ENCODE data around the gene EEIG2.
A peak's percentile ranks its signal among the peaks of the same experiment; 100 is the strongest.

EEIG2 gene

GRCh38 chr1:108560189-108560873 lies 431 bp downstream of the EEIG2 start:
- no peak for TF ChIP-seq TAF1 (IDR thresholded peaks at IDR 0.05; ENCODE audit: borderline replicate concordance, insufficient read depth, low read length)
- TF ChIP-seq, protein P1, sequence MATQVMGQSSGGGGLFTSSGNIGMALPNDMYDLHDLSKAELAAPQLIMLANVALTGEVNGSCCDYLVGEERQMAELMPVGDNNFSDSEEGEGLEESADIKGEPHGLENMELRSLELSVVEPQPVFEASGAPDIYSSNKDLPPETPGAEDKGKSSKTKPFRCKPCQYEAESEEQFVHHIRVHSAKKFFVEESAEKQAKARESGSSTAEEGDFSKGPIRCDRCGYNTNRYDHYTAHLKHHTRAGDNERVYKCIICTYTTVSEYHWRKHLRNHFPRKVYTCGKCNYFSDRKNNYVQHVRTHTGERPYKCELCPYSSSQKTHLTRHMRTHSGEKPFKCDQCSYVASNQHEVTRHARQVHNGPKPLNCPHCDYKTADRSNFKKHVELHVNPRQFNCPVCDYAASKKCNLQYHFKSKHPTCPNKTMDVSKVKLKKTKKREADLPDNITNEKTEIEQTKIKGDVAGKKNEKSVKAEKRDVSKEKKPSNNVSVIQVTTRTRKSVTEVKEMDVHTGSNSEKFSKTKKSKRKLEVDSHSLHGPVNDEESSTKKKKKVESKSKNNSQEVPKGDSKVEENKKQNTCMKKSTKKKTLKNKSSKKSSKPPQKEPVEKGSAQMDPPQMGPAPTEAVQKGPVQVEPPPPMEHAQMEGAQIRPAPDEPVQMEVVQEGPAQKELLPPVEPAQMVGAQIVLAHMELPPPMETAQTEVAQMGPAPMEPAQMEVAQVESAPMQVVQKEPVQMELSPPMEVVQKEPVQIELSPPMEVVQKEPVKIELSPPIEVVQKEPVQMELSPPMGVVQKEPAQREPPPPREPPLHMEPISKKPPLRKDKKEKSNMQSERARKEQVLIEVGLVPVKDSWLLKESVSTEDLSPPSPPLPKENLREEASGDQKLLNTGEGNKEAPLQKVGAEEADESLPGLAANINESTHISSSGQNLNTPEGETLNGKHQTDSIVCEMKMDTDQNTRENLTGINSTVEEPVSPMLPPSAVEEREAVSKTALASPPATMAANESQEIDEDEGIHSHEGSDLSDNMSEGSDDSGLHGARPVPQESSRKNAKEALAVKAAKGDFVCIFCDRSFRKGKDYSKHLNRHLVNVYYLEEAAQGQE (IDR thresholded peaks at IDR 0.05; ENCODE audit: insufficient read depth in 1 of 2, low read depth in 2 of 2, low read length in 2 of 2), result 0 out of 4 replicates have a peak, but pooled peaks of 1 of the 2 experiments have one; percentile 14

DNA sequence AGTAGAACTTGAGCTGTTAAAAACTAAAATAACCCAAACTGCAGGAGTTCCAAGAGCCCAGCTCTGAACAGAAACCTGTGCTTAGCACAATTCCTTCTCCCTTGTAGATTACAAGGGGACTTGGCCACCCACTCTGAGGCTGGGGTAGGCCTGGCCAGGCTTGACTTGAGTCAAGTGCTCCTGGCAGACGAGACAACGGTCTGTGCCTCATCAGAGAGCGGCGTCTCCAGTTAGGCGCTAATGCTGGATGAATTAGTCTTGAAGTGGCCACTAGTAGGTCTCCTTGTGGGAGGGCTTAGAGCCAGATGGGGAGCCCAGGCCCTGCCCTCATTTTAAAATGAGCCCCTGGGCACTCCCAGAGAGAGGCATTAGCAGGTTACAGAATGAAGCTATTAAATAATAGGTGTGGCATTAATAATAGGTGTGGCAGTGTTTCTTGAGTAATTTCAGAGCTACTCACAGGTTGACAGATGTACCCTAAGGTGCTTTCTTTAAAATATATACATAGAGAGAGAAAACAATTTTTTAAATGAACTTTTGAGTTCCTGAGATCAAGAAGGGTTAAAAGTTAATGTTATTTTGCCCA lies 1.1 kb downstream of the EEIG2 start:
- TF ChIP-seq SIN3A (IDR thresholded peaks at IDR 0.05; ENCODE audit: borderline replicate concordance, insufficient read depth, low read length) (no peak), TAF1 (IDR thresholded peaks at IDR 0.05; ENCODE audit: borderline replicate concordance, insufficient read depth, low read length) (no peak), POLR2AphosphoS5 (IDR thresholded peaks at IDR 0.05; ENCODE audit: low read depth, low read length) (no peak), FOXP2 (optimal IDR thresholded peaks at IDR 0.05; ENCODE audit: borderline replicate concordance, extremely low read depth, extremely low read length, insufficient read depth) (no peak)
- TF ChIP-seq, protein P1 (IDR thresholded peaks at IDR 0.05; ENCODE audit: insufficient read depth in 1 of 2, low read depth in 2 of 2, low read length in 2 of 2), result no peak

GRCh38 chr1:108561689-108562326 lies 1.9 kb downstream of the EEIG2 start:
- TF ChIP-seq POLR2AphosphoS5 (IDR thresholded peaks at IDR 0.05; ENCODE audit: low read depth, low read length), result no peak
- TF ChIP-seq, protein P1 (IDR thresholded peaks at IDR 0.05; ENCODE audit: insufficient read depth in 1 of 2, low read depth in 2 of 2, low read length in 2 of 2), result no peak
- no peak for TF ChIP-seq SIN3A (IDR thresholded peaks at IDR 0.05; ENCODE audit: borderline replicate concordance, insufficient read depth, low read length)
- no peak for TF ChIP-seq TAF1 (IDR thresholded peaks at IDR 0.05; ENCODE audit: borderline replicate concordance, insufficient read depth, low read length)
- TF ChIP-seq FOXP2 (optimal IDR thresholded peaks at IDR 0.05; ENCODE audit: borderline replicate concordance, extremely low read depth, extremely low read length, insufficient read depth), result no peak

- TF ChIP-seq SIN3A (IDR thresholded peaks at IDR 0.05; ENCODE audit: borderline replicate concordance, insufficient read depth, low read length) (no peak), FOXP2 (optimal IDR thresholded peaks at IDR 0.05; ENCODE audit: borderline replicate concordance, extremely low read depth, extremely low read length, insufficient read depth) (no peak), TAF1 (IDR thresholded peaks at IDR 0.05; ENCODE audit: borderline replicate concordance, insufficient read depth, low read length) (no peak), POLR2AphosphoS5 (IDR thresholded peaks at IDR 0.05; ENCODE audit: low read depth, low read length) (no peak)
- TF ChIP-seq, protein P1 (IDR thresholded peaks at IDR 0.05; ENCODE audit: insufficient read depth in 1 of 2, low read depth in 2 of 2, low read length in 2 of 2), result no peak
Observed at GRCh38 chr1:108563808-108564207, 3.9 kb downstream of the EEIG2 start.

All from PFSK-1 (cell line).